CD4-positive, alpha-beta T cell (primary cell): ENCODE results near the gene SNAI3. TPM values are rescaled to one million over a fixed set of nuclear protein-coding genes. Genes with fewer than 3 reads are reported as not detected.
A peak's percentile ranks its signal among the peaks of the same experiment; 100 is the strongest.

Experiments used
- ATAC-seq: fragments of 200-7000 bp; cut with Tn5 transposase; one replicate; pipeline ENCODE4 v1.10.0; 2022; ENCODE audit warnings: mild to moderate bottlenecking; ENCODE audit not compliant: poor library complexity
- CTCF ChIA-PET: fragments of 350-600 bp; sonication (Branson Sonifier 250); formaldehyde crosslinking; loops from one replicate; lab custom pipeline; 2021; ENCODE audit warnings: antibody characterized with exemption, inconsistent platforms; lab: Charles Lee
- POLR2A ChIA-PET: fragments of 350-600 bp; sonication (Branson Sonifier 250); formaldehyde crosslinking; loops from one replicate; lab custom pipeline; 2021; ENCODE audit warnings: antibody characterized with exemption, inconsistent platforms; lab: Charles Lee
- DNase-seq, 14 experiments: peaks; one replicate each; pipeline ENCODE4 v3.0.0-alpha.2; 2013 to 2020; ENCODE audit warnings: mixed read lengths in 2 of 14
- H3K27ac ChIP-seq, 2 donors: one replicate each; pipeline versions ENCODE4 v1.5.1 to v1.7.0; 2013; ENCODE audit warnings: low read length in 2 of 2, low read depth in 1 of 2, mild to moderate bottlenecking in 1 of 2
- H3K27me3 ChIP-seq, 2 experiments: 1 replicate in 1 of 2; 2 replicates in 1 of 2; pipeline versions ENCODE4 v1.6.1 to v1.7.0; 2013; ENCODE audit warnings: low read length in 2 of 2, control low read depth in 1 of 2, mild to moderate bottlenecking in 1 of 2, moderate library complexity in 1 of 2; ENCODE audit not compliant: insufficient read depth in 2 of 2, control insufficient read depth in 1 of 2
- H3K36me3 ChIP-seq: one replicate; pipeline ENCODE4 v1.6.1; 2013; ENCODE audit warnings: low read length, control low read depth; ENCODE audit not compliant: insufficient read depth
- H3K4me1 ChIP-seq: one replicate; pipeline ENCODE4 v1.6.1; 2013; ENCODE audit warnings: low read length, control low read depth; ENCODE audit not compliant: insufficient read depth
- H3K4me3 ChIP-seq: one replicate; pipeline ENCODE4 v1.5.1; 2013; ENCODE audit warnings: mild to moderate bottlenecking, low read length, moderate library complexity
- H3K9me3 ChIP-seq, 2 experiments: 1 replicate in 1 of 2; 2 replicates in 1 of 2; pipeline versions ENCODE4 v1.6.1 to v1.7.0; 2013; ENCODE audit warnings: low read length in 2 of 2, mild to moderate bottlenecking in 2 of 2, control low read depth in 1 of 2, moderate library complexity in 1 of 2; ENCODE audit not compliant: control insufficient read depth in 1 of 2, insufficient read depth in 1 of 2
- H3K27ac Mint-ChIP-seq: one replicate; pipeline ENCODE4 v1.8.0; 2020; ENCODE audit warnings: mixed read lengths
- H3K27me3 Mint-ChIP-seq: one replicate; pipeline ENCODE4 v1.8.0; 2021; ENCODE audit warnings: mixed read lengths
- H3K36me3 Mint-ChIP-seq: one replicate; pipeline ENCODE4 v1.8.0; 2021; ENCODE audit warnings: low read depth, mixed read lengths
- H3K4me1 Mint-ChIP-seq: one replicate; pipeline ENCODE4 v1.8.0; 2021; ENCODE audit warnings: low read depth, mixed read lengths
- H3K4me3 Mint-ChIP-seq: one replicate; pipeline ENCODE4 v1.8.0; 2020; ENCODE audit warnings: mild to moderate bottlenecking, mixed read lengths
- H3K9me3 Mint-ChIP-seq: one replicate; pipeline ENCODE4 v1.8.0; 2020; ENCODE audit warnings: mixed read lengths
- intact Hi-C, 2 experiments: fragments of 100-400 bp; cut with DNase I in 1 of 2; cut with micrococcal nuclease in 1 of 2; formaldehyde crosslinking; loops; one replicate each; pipeline versions ENCODE4 v1.15.1 to v1.9.0; 2023 to 2025; cut with DNase I, micrococcal nuclease
- total RNA-seq, 174 experiments: library from RNA in 2 of 174; stranded (reverse) in 2 of 174; gene quantifications; one replicate each; pipeline ENCODE4 v1.2.3 and lab custom pipeline; 2021 to 2026
- TF ChIP-seq, protein P1 (sequence below): fragments of 200-600 bp; IDR thresholded peaks from one replicate; pipeline ENCODE4 v1.8.0; 2022; ENCODE audit warnings: antibody characterized with exemption, mild to moderate bottlenecking

SNAI3 gene
- total RNA-seq, 2 experiments from 2014 or later, result 3.0 to 3.5 TPM

GRCh38 chr16:88703486-88704309 is 17.4 kb upstream of the SNAI3 start:
- peaks cover 83% of the 10 kb centered on the region for H3K4me1 ChIP-seq
- ATAC-seq, result peak; percentile 16
- H3K27me3 ChIP-seq, result no peaks in the 10 kb centered on the region
- H3K4me1 Mint-ChIP-seq, result peaks cover 72% of the 10 kb centered on the region
- peaks cover 27% of the 10 kb centered on the region for H3K36me3 ChIP-seq
- H3K4me3 Mint-ChIP-seq, result peak overlapping the region; percentile 99
- H3K4me3 ChIP-seq, result peak overlapping the region; percentile 82
- TF ChIP-seq, protein P1, sequence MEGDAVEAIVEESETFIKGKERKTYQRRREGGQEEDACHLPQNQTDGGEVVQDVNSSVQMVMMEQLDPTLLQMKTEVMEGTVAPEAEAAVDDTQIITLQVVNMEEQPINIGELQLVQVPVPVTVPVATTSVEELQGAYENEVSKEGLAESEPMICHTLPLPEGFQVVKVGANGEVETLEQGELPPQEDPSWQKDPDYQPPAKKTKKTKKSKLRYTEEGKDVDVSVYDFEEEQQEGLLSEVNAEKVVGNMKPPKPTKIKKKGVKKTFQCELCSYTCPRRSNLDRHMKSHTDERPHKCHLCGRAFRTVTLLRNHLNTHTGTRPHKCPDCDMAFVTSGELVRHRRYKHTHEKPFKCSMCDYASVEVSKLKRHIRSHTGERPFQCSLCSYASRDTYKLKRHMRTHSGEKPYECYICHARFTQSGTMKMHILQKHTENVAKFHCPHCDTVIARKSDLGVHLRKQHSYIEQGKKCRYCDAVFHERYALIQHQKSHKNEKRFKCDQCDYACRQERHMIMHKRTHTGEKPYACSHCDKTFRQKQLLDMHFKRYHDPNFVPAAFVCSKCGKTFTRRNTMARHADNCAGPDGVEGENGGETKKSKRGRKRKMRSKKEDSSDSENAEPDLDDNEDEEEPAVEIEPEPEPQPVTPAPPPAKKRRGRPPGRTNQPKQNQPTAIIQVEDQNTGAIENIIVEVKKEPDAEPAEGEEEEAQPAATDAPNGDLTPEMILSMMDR, result no peak
- H3K9me3 ChIP-seq, result no peaks in the 10 kb centered on the region
- POLR2A ChIA-PET, result interaction anchor here (0.8 to 8.2 kb wide), 18 partner anchors 8 to 170 kb away, joined by 3 to 71 read pairs (median 8); partner anchors contain the start of genes CDT1, GALNS, IL17C and MVD
- peak overlapping the region; percentile 93 to 96 for H3K27ac ChIP-seq
- peaks cover 47% of the 10 kb centered on the region for H3K36me3 Mint-ChIP-seq
- CTCF ChIA-PET, result interaction anchor here (4.2 kb wide), 1 partner anchor 18 kb away, joined by 23 read pairs; the partner anchor contains the start of gene SNAI3
- H3K27ac Mint-ChIP-seq, result peak overlapping the region; percentile 100
- no peaks in the 10 kb centered on the region for H3K27me3 Mint-ChIP-seq
- intact Hi-C loops, result loop anchor here (5.0 to 10.0 kb wide), 4 partner anchors 71 to 1271 kb away; partner anchors contain the start of genes ZC3H18 (in 1 of the 2) and ZFPM1 (in 1 of the 2)
- peak; percentile 25 to 90 (median 73) for DNase-seq
- H3K9me3 Mint-ChIP-seq, result no peaks in the 10 kb centered on the region

DNA sequence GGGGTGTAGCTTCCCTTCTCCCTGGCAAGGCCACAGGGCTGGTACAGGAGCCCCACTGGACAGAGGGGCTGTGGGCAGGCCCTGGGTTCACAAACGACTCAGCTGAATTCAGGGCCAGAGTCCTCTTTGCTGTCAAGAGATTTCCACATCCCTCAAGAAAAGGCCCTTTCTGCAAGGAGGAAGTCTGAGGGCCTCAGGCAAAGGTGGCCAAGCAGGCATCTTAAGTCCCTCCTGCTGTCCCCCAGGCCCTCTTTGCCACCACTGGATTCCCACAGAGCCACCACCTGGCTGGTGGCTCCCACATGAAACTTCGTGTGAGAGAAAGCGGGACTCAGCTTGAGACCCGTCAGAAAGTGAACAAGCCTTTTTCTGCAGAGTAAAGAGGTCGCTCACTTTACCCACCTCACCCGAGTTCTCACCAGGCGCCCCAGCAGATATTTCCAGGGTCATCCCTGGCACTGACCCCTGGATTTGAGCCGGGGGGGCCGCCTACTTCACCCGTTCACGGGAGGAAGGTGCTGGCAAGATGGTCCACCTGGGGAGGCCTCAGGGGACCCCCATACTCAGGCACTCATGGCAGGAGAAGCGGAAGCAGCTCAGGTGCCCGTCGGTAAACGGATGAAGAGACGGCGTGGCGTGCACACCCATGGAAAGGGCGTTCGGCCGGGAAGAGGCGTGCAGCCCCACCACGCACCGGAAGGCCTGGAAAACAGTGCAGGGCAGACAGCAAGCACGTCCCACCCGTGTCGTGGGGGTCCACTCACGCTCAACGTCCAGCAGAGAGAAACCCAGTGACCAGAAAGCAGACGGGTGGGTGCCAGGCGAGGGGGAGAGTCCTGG is 16.3 kb upstream of the SNAI3 start:
- H3K27me3 ChIP-seq, result no peaks in the 10 kb centered on the region
- H3K36me3 ChIP-seq, result peaks cover 38% of the 10 kb centered on the region
- Mint-ChIP-seq H3K27me3 (no peaks in the 10 kb centered on the region), H3K9me3 (no peaks in the 10 kb centered on the region), H3K4me3 (peak overlapping the region; percentile 99), H3K27ac (peak overlapping the region; percentile 100), H3K36me3 (peaks cover 57% of the 10 kb centered on the region), H3K4me1 (peaks cover 77% of the 10 kb centered on the region)
- H3K4me3 ChIP-seq, result peak overlapping the region; percentile 82
- peak overlapping the region; percentile 93 to 96 for H3K27ac ChIP-seq
- ATAC-seq, result no peak
- intact Hi-C loops, result loop anchor here (5.0 to 10.0 kb wide), 4 partner anchors 70 to 1272 kb away; partner anchors contain the start of genes ZC3H18 (in 1 of the 2) and ZFPM1 (in 1 of the 2)
- H3K4me1 ChIP-seq, result peaks cover 89% of the 10 kb centered on the region
- ChIA-PET POLR2A (interaction anchor here (1.0 to 8.2 kb wide), 17 partner anchors 10 to 169 kb away, joined by 3 to 71 read pairs (median 9); partner anchors contain the start of genes GALNS, IL17C, MVD and SNAI3), CTCF (interaction anchor here (0.7 to 4.2 kb wide), 5 partner anchors 17 to 79 kb away, joined by 3 to 23 read pairs (median 3); partner anchors contain the start of gene SNAI3)
- peak in 2 of 14 experiments; percentile 39 to 45 for DNase-seq
- H3K9me3 ChIP-seq, result no peaks in the 10 kb centered on the region
- TF ChIP-seq, protein P1, result no peak
